Uterus (tissue), 2 donors: ENCODE measurements around the gene RNFT2.

Experiments used
- CTCF ChIP-seq, 4 experiments: fragments of 200-600 bp in 2 of 4; fragments of 450-650 bp in 2 of 4; sonication (generic) in 2 of 4; IDR thresholded peaks; one replicate each; pipeline ENCODE4 v1.5.1; 2016 to 2019; ENCODE audit warnings: antibody characterized with exemption in 4 of 4, mild to moderate bottlenecking in 2 of 4, moderate library complexity in 1 of 4
- POLR2A ChIP-seq, 2 donors: fragments of 450-650 bp; IDR thresholded peaks; one replicate each; pipeline ENCODE4 v1.6.1; 2016; ENCODE audit warnings: antibody characterized with exemption in 2 of 2, mild to moderate bottlenecking in 1 of 2, moderate library complexity in 1 of 2

- TF ChIP-seq CTCF (IDR thresholded peaks at IDR 0.05) (no peak), POLR2A (IDR thresholded peaks at IDR 0.05) (no peak)
Measured at GRCh38 chr12:116701432-116701831, 36.7 kb upstream of the RNFT2 start.
